Measurements from ENCODE around the gene ARHGAP45.

ARHGAP45 gene

DNA sequence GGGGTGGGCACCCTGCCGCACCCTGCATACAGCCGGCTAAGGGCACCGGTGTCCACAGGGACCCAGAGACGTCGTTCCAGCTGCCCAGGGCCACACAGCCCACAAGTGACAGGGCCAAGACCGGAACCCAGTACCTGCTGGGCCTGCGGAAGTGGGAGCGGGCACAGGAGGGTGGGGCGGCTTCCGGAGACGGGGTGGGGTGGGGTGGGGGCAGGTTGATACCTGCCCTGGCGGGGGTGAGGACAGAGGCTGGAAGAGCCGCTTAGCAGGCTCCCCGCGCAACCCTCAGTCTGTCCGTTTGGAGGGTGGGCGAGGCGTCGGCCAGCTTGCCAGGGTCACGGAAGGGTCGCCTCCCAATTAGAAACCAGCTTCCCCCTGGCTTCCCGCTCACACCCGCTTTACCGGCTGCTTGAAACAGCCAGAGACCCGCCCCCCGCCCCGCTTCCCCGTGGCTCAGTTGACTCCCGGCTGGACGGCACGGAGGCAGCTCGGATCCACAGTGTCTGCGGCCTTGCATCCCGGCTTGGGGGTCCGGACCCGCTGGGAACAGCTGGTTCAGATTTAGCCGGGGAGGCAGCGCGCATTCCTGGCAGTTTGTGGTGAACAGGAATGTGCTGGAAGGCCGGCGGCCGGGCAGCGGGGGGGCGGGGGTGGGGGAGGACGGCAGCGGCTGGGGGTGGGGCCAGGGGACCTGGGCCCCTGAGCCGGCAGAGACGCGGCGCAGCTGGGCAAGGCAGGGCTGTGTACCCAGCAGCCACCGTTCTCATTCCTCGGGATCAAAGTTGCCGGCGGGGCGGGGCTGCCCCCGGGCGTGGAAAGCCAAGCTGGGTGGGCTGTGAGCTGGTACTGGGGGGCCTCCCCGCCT is 38.7 kb upstream of the ARHGAP45 start:
- Mint-ChIP-seq H3K27ac (no peak overlapping the region), H3K36me3 (ENCODE audit: low read depth) (peaks cover 10% of the 10 kb centered on the region), H3K4me1 (peaks cover 24% of the 10 kb centered on the region), H3K4me3 (peak overlapping the region; percentile 83), H3K27me3 (no peaks in the 10 kb centered on the region), H3K9me3 (peaks cover under 1% of the 10 kb centered on the region)
- ATAC-seq (peak; percentile 45), DNase-seq (peak; percentile 61)

DNA sequence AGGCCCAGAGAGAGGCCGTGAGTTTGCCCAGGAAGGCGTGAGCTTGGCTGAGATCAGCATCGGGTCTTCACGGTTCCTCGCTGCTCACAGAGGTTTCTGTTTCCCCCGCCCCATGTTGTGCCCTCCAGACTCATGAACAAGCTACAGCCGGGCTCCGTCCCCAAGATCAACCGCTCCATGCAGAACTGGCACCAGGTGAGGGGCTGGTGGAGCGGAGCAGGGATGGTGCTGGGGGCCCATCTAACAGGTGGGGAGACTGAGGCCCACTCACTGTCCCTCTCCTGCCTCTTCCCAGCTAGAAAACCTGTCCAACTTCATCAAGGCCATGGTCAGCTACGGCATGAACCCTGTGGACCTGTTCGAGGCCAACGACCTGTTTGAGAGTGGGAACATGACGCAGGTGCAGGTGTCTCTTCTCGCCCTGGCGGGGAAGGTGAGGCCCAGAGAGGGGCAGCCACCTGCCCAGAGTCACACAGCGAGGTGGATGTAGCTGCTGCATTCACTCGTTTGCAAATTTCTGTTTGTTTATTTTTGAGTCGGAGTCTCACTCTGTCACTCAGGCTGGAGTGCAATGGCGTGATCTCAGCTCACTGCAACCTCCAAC is 34.6 kb upstream of the ARHGAP45 start:
- Mint-ChIP-seq H3K9me3 (peaks cover 4% of the 10 kb centered on the region), H3K4me1 (peaks cover 20% of the 10 kb centered on the region), H3K4me3 (no peak overlapping the region), H3K27ac (no peak overlapping the region), H3K27me3 (no peaks in the 10 kb centered on the region), H3K36me3 (ENCODE audit: low read depth) (peaks cover 19% of the 10 kb centered on the region)
- DNase-seq: no peak
- no peak for ATAC-seq

DNA sequence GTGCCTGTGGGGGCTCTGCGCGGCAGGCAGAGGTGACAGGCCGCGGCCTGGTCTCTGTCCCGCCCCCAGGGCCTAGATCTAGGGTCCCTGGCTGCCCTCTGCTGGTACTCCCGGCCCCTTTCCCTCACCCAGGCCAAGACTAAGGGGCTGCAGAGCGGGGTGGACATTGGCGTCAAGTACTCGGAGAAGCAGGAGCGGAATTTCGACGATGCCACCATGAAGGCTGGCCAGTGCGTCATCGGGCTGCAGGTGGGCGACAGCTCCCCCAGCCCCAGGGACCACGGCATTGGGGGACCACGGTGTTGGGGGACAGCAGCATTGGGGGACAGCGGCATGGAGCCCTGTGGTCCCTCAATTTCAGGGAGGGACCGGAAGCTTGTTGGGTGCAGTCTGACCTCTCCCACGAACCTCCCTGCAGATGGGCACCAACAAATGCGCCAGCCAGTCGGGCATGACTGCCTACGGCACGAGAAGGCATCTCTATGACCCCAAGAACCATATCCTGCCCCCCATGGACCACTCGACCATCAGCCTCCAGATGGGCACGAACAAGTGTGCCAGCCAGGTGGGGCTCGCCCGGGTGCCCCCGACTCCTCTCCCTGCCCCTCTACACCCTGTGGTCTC is 30.9 kb upstream of the ARHGAP45 start:
- no peak for ATAC-seq
- H3K9me3 Mint-ChIP-seq: peaks cover 4% of the 10 kb centered on the region
- H3K27me3 Mint-ChIP-seq: no peaks in the 10 kb centered on the region
- DNase-seq: no peak
- no peak overlapping the region for H3K4me3 Mint-ChIP-seq
- peaks cover 39% of the 10 kb centered on the region for H3K4me1 Mint-ChIP-seq
- no peak overlapping the region for H3K27ac Mint-ChIP-seq
- peaks cover 26% of the 10 kb centered on the region for H3K36me3 Mint-ChIP-seq (ENCODE audit: low read depth)

DNA sequence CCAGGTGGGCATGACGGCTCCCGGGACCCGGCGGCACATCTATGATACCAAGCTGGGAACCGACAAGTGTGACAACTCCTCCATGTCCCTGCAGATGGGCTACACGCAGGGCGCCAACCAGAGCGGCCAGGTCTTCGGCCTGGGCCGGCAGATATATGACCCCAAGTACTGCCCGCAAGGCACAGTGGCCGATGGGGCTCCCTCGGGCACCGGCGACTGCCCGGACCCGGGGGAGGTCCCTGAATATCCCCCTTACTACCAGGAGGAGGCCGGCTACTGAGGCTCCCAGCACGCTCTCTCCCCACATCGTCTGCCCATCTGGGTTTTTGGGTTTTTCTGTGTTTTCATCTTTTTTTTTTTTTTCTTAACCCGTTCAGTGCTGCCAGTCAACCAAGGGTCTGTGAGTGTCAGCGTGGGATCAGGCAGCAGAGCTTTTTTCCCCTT is 29.3 kb upstream of the ARHGAP45 start:
- Mint-ChIP-seq H3K27me3 (no peaks in the 10 kb centered on the region), H3K4me1 (peaks cover 43% of the 10 kb centered on the region), H3K4me3 (peak overlapping the region; percentile 57), H3K9me3 (peaks cover 4% of the 10 kb centered on the region), H3K27ac (peak overlapping the region; percentile 62), H3K36me3 (ENCODE audit: low read depth) (peaks cover 20% of the 10 kb centered on the region)
- ATAC-seq (no peak), DNase-seq (no peak)

DNA sequence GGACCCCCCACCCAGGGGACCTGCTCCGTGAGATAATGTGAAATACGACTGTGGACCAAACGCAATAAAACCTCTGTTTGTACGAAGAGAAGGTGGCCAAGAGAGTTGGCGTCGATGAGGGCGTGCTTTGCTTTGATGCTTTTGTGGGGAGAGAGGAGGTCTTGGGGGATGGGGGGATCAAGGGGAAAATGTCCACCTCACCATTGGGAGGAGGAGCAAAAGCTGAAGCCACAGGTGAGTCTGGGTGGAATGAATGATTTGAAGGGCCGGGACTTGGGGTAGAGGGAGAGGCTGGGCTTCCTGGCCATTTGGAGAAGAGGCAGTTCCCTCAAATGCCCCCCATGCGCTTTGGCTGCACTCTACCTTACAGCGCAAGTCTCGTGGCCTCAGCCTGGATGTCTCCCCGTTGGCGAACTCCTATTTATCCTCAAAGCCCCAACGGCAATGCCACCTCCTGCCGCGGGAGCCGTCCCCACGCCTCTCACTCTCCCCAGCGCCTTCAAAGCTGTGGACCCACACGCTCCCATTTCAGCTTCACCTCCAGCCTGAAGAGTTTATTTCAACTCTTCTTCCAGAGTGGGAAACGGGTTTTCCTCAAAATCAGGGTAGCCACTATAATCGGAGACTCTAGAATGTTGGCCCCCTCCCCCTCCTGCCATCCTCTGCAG is 27.9 kb upstream of the ARHGAP45 start:
- DNase-seq: no peak
- peaks cover 41% of the 10 kb centered on the region for H3K4me1 Mint-ChIP-seq

DNA sequence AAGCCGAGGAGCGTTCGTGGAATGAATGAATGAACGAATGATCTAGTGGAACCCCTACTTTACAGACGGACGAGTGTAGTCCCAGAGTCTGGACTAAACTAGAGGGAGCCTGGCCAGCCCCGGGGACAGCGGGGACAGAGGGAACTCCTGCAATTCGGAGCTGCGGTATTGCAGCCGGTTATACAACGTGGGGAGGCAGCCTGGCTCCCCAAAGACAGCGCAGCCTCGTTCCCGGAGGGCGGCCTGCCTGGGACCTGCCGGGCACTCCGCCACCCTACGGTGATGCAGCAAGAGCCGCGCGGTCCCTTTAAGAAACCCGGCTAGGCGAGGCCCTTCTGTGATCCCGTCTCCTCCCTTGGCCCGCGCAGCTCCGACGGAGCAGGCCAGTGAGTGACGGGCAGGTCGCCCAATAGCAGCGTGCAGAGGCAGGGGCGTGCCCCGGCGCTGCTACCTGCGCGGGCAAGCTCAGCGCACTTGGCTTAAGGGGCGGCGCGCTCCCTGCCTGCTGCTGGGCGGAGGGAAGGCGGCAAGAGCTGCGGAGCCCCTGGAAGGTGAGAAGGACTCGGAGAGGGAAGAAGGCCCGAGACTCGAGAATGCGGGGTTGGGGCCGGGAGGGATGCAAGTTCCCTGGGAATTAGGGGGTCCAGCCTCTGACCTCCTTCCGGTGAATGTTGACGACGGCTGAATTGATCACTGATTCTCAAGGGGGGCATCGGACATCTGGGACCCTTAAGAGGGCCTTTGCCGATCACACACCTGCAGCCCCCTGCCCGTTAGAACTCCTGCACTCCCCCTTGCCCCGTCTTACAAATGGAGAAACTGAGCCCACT is 27.1 kb upstream of the ARHGAP45 start, which contains the start of gene ABCA7:
Gene ABCA7, plus strand, starts transcription at position 462 of the 830 bp plus-strand sequence. CDS start 1,255 bp downstream, outside the sequence.
- H3K9me3 Mint-ChIP-seq: no peaks in the 10 kb centered on the region
- peaks cover 41% of the 10 kb centered on the region for H3K4me1 Mint-ChIP-seq
- no peaks in the 10 kb centered on the region for H3K27me3 Mint-ChIP-seq
- peak; percentile 97 for ATAC-seq
- peaks cover 13% of the 10 kb centered on the region for H3K36me3 Mint-ChIP-seq (ENCODE audit: low read depth)
- DNase-seq: peak; percentile 100
- H3K27ac Mint-ChIP-seq: peak within 1 kb of the TSS; percentile 65
- H3K4me3 Mint-ChIP-seq: peak within 1 kb of the TSS; percentile 87

More for the DNA sequence above, 27.9 kb upstream of the ARHGAP45 start:
- H3K27me3 Mint-ChIP-seq: no peaks in the 10 kb centered on the region
- peaks cover 13% of the 10 kb centered on the region for H3K36me3 Mint-ChIP-seq (ENCODE audit: low read depth)
- no peaks in the 10 kb centered on the region for H3K9me3 Mint-ChIP-seq
- H3K4me3 Mint-ChIP-seq: peak overlapping the region; percentile 87
- no peak for ATAC-seq
- peak overlapping the region; percentile 65 for H3K27ac Mint-ChIP-seq

DNA sequence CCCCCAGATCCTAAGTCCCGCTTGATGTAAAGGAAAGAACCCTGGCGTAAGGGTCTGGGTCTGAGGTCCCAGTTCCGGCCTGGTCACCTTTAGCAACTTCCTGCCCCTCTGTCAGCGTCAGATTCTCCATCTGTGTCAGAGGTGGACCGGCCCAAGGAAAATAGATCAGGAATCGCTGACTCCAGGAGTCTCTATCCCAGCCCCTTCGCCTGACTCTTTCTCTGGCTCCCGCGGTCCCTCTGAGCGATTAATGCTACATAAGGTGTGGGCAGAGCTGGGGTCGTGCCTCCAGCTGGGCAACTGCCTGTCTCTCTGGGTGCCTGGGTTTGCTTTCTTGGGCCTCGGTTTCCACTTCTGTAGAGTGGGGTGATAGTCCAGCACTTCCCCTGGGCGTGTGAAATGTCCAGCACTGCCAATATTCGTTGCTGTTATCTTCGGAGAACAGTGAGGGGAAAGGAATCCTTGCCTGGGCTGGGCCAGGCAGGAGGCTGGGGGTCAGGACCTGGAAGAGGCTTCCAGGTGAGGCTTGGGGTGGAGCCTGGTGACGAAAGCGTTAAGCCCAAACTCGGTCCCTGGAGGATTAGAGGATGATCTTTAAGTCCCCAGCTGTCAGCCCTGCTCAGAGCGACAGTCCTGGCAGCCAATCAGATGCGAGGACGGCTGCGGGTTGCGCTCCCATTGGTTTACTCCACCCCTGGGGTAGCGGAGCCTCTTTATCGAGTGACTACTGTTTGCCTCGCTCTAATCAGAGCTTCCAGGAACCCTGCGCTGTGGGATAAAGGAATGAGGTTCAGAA is 26.3 kb upstream of the ARHGAP45 start:
- DNase-seq (peak; percentile 89), ATAC-seq (peak; percentile 66)
- no peaks in the 10 kb centered on the region for H3K27me3 Mint-ChIP-seq
- H3K27ac Mint-ChIP-seq: peak overlapping the region; percentile 54
- H3K4me1 Mint-ChIP-seq: peaks cover 41% of the 10 kb centered on the region
- H3K9me3 Mint-ChIP-seq: no peaks in the 10 kb centered on the region
- H3K36me3 Mint-ChIP-seq (ENCODE audit: low read depth): peaks cover 10% of the 10 kb centered on the region
- peak overlapping the region; percentile 87 for H3K4me3 Mint-ChIP-seq

DNA sequence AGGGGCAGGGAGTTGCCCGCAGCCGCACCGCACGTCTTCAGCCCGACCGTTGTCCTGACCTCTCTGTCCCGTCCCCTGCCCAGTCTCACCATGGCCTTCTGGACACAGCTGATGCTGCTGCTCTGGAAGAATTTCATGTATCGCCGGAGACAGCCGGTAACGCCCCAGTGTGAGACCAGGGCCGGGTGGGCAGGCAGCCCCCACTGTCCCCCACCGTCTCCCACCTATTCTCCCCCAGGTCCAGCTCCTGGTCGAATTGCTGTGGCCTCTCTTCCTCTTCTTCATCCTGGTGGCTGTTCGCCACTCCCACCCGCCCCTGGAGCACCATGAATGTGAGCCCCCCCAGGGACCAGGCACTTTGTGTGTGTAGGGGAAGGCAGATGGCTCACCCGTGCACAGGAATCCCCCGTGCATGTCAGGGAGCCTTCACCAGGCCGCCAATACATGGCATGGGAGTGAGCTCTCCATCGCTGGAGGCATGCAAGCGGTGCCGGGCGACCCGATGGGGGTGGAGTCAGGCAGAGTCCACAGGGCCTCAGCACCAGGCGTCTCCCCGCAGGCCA is 25.6 kb upstream of the ARHGAP45 start:
- H3K4me1 Mint-ChIP-seq: peaks cover 40% of the 10 kb centered on the region
- H3K27me3 Mint-ChIP-seq: no peaks in the 10 kb centered on the region
- H3K4me3 Mint-ChIP-seq: peak overlapping the region; percentile 87
- no peak for DNase-seq
- no peak for ATAC-seq
- no peak overlapping the region for H3K27ac Mint-ChIP-seq
- H3K9me3 Mint-ChIP-seq: no peaks in the 10 kb centered on the region
- peaks cover 9% of the 10 kb centered on the region for H3K36me3 Mint-ChIP-seq (ENCODE audit: low read depth)

DNA sequence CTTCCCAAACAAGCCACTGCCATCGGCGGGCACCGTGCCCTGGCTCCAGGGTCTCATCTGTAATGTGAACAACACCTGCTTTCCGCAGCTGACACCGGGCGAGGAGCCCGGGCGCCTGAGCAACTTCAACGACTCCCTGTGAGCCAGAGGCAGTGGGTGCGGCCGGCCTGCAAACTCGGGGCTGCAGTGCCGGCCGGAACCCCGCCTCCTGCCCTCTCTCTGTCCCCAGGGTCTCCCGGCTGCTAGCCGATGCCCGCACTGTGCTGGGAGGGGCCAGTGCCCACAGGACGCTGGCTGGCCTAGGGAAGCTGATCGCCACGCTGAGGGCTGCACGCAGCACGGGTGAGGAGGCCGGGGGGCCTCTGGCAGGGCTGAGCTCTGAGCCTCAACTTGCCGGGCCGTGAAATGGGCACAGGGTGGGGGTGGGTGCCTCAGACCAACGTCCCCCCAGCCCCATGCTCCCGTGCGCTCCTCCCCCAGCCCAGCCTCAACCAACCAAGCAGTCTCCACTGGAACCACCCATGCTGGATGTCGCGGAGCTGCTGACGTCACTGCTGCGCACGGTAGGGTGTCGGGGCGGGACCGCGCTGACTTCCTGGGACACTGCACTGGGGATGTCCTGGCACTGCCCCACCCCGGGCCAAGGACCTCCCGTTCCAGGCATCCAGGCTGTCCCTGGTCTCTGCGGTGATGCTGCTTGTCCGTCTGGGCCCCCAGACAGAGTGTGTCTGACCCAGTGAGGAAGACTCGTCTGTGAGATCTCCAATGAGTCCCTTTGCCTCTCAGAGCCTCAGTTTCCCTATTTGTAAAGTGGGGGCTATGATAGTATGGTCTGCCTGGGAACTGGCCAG is 24.9 kb upstream of the ARHGAP45 start:
- ATAC-seq: no peak
- H3K9me3 Mint-ChIP-seq: no peaks in the 10 kb centered on the region
- no peak overlapping the region for H3K4me3 Mint-ChIP-seq
- peaks cover 39% of the 10 kb centered on the region for H3K4me1 Mint-ChIP-seq
- peaks cover 7% of the 10 kb centered on the region for H3K36me3 Mint-ChIP-seq (ENCODE audit: low read depth)
- H3K27ac Mint-ChIP-seq: no peak overlapping the region
- DNase-seq: no peak
- no peaks in the 10 kb centered on the region for H3K27me3 Mint-ChIP-seq

DNA sequence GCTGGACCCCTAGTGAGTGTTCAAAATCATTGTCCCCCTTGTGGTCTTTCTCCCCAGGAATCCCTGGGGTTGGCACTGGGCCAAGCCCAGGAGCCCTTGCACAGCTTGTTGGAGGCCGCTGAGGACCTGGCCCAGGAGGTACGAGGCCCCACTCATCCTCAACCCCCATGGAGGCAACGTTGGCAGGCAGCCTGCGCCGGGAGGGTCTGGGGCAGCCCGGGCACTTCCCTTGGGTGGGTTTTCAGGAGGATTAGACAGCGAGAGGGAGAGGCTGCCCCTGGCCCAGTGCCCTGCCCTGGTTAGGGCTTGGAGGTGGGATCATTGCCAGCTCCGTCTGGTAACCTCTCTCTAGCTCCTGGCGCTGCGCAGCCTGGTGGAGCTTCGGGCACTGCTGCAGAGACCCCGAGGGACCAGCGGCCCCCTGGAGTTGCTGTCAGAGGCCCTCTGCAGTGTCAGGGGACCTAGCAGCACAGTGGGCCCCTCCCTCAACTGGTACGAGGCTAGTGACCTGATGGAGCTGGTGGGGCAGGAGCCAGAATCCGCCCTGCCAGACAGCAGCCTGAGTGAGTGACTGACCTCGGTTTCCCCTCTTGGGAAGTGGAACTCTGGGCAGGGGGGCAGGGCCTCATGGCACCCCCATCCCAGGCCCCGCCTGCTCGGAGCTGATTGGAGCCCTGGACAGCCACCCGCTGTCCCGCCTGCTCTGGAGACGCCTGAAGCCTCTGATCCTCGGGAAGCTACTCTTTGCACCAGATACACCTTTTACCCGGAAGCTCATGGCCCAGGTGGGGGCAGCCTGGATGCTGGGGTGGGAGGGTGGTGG is 24.1 kb upstream of the ARHGAP45 start:
- H3K9me3 Mint-ChIP-seq: no peaks in the 10 kb centered on the region
- no peak overlapping the region for H3K4me3 Mint-ChIP-seq
- H3K27me3 Mint-ChIP-seq: no peaks in the 10 kb centered on the region
- no peak overlapping the region for H3K27ac Mint-ChIP-seq
- ATAC-seq (no peak), DNase-seq (no peak)
- H3K4me1 Mint-ChIP-seq: peaks cover 33% of the 10 kb centered on the region
- peaks cover 2% of the 10 kb centered on the region for H3K36me3 Mint-ChIP-seq (ENCODE audit: low read depth)

DNA sequence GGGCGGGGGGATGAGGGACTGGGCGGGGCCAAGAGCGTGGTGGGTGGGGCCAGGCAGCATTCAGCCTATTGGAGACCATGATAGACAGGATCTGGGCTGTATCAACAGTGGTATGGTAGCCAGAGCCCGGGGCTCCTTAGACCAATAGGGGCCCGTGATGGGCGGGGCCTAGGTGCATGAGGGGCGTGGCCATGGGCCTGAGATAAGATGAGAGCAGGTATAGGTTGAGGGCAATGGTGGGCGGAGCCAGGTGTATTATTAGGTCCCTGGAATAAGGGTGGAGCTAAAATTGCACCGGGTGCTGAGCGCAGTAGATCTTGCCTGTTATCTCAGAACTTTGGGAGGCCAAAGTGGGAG is 21.7 kb upstream of the ARHGAP45 start:
- Mint-ChIP-seq H3K27ac (no peak overlapping the region), H3K9me3 (no peaks in the 10 kb centered on the region), H3K4me1 (peaks cover 13% of the 10 kb centered on the region), H3K27me3 (no peaks in the 10 kb centered on the region), H3K4me3 (no peak overlapping the region), H3K36me3 (ENCODE audit: low read depth) (no peaks in the 10 kb centered on the region)
- peak; percentile 76 for DNase-seq
- peak; percentile 81 for ATAC-seq

Data from activated naive CD8-positive, alpha-beta T cell treated with anti-CD3 and anti-CD28 coated beads, Interleukin-2, amount 50 U/mL, for 24 hours (primary cell).